GM12878 (cell line): ENCODE data around the gene SLC37A1. TPM values are rescaled to one million over a fixed set of nuclear protein-coding genes. Genes with fewer than 3 reads are reported as not detected.

Source experiments
- ATAC-seq: fragments of 200-7000 bp; cut with Tn5 transposase; 3 replicates; pipeline ENCODE4 v1.9.1; 2020; ENCODE audit warnings: mild to moderate bottlenecking, moderate library complexity
- BruUV-seq: library from RNA; stranded (reverse); fragments of 400-500 nt; replicated peaks from 2 replicates; lab custom pipeline; 2021; lab: Mats Ljungman, UMichigan
- CTCF ChIA-PET: fragments of 300-600 bp; sonication (Branson Sonifier 250); formaldehyde crosslinking; extraction: SDS; loops from one replicate; lab custom pipeline; 2021; ENCODE audit warnings: inconsistent platforms; lab: Yijun Ruan, JAX
- POLR2A ChIA-PET: fragments of 350-600 bp; formaldehyde crosslinking; extraction: SDS; loops from one replicate; lab custom pipeline; 2021; ENCODE audit warnings: inconsistent platforms; lab: Charles Lee
- RAD21 ChIA-PET: fragments of 300-600 bp; sonication (Branson Sonifier 250); formaldehyde crosslinking; loops from one replicate; lab custom pipeline; 2023; ENCODE audit warnings: antibody characterized with exemption; ENCODE audit not compliant: unreplicated experiment; lab: Charles Lee
- SMC1A ChIA-PET: fragments of 300-600 bp; sonication (Branson Sonifier 250); formaldehyde crosslinking; loops from one replicate; lab custom pipeline; 2023; ENCODE audit not compliant: unreplicated experiment, uncharacterized antibody; lab: Charles Lee
- DNase-seq: peaks from one replicate; pipeline ENCODE4 v3.0.0-alpha.2; 2011; ENCODE audit warnings: low read depth, low spot score
- FAIRE-seq: peaks from 3 replicates; lab custom pipeline; 2011; peaks lifted over from hg19 to GRCh38; lab: Jason Lieb, UNC
- H2AFZ ChIP-seq: 2 replicates; pipeline ENCODE4 v1.6.0; 2011; ENCODE audit warnings: low read depth, low read length, control low read depth; ENCODE audit not compliant: control insufficient read depth
- H3K27ac ChIP-seq: 2 replicates; pipeline ENCODE4 v1.5.1; 2011; ENCODE audit warnings: control low read depth; ENCODE audit not compliant: control insufficient read depth, insufficient read depth
- H3K27me3 ChIP-seq, 2 experiments: replicated peaks in 1 of 2; 2 replicates each; pipeline versions ENCODE4 v1.6.0 to v1.6.1; 2011; ENCODE audit warnings: low read length in 1 of 2; ENCODE audit not compliant: control insufficient read depth in 2 of 2, insufficient read depth in 2 of 2
- H3K36me3 ChIP-seq, 2 experiments: 2 replicates each; pipeline ENCODE4 v1.5.1; 2011; ENCODE audit warnings: low read length in 1 of 2; ENCODE audit not compliant: control insufficient read depth in 2 of 2, insufficient read depth in 2 of 2
- H3K4me1 ChIP-seq: 2 replicates; pipeline ENCODE4 v1.6.1; 2011; ENCODE audit warnings: mild to moderate bottlenecking, low read length, moderate library complexity, mixed read lengths; ENCODE audit not compliant: control insufficient read depth, insufficient read depth
- H3K4me2 ChIP-seq: 2 replicates; pipeline ENCODE4 v1.6.0; 2011; ENCODE audit warnings: control low read depth; ENCODE audit not compliant: control insufficient read depth, insufficient read depth
- H3K4me3 ChIP-seq: fragments of 200-600 bp; sonication (generic); 2 replicates; pipeline ENCODE4 v1.5.1; 2016
- H3K79me2 ChIP-seq: 2 replicates; pipeline ENCODE4 v1.6.0; 2011; ENCODE audit warnings: low read length; ENCODE audit not compliant: control insufficient read depth, insufficient read depth
- H3K9ac ChIP-seq: 2 replicates; pipeline ENCODE4 v1.8.0; 2011; ENCODE audit warnings: low read length, control low read depth, mixed read lengths; ENCODE audit not compliant: control insufficient read depth, insufficient read depth
- H3K9me3 ChIP-seq: replicated peaks from 3 replicates; pipeline ENCODE4 v1.5.1; 2011; ENCODE audit warnings: mild to moderate bottlenecking, low read length; ENCODE audit not compliant: control insufficient read depth, insufficient read depth
- H4K20me1 ChIP-seq: 2 replicates; pipeline ENCODE4 v1.6.0; 2011; ENCODE audit not compliant: control insufficient read depth, insufficient read depth
- ATF7 ChIP-seq: fragments of 450-650 bp; IDR thresholded peaks from 2 replicates; pipeline ENCODE4 v1.6.1; 2016; ENCODE audit warnings: low read depth, mild to moderate bottlenecking
- BCL3 ChIP-seq: IDR thresholded peaks from 2 replicates; pipeline ENCODE4 v1.6.1; 2011; ENCODE audit warnings: borderline replicate concordance, low read depth, mild to moderate bottlenecking, moderate library complexity, low read length; ENCODE audit not compliant: insufficient read depth, poor library complexity, severe bottlenecking
- CBX5 ChIP-seq: sonication (generic); IDR thresholded peaks from 2 replicates; pipeline ENCODE4 v1.6.1; 2016; ENCODE audit warnings: low read depth, moderate library complexity, mild to moderate bottlenecking, inconsistent platforms
- CHD1 ChIP-seq: IDR thresholded peaks from 2 replicates; pipeline ENCODE4 v1.6.1; 2012; ENCODE audit warnings: low read depth, low read length, improper control_type of control experiment
- FOXM1 ChIP-seq: IDR thresholded peaks from 2 replicates; pipeline ENCODE4 v1.6.1; 2012; ENCODE audit warnings: low read depth, mild to moderate bottlenecking, inconsistent platforms, low read length, moderate library complexity
- HDAC2 ChIP-seq: fragments of 200-600 bp; sonication (generic); IDR thresholded peaks from 2 replicates; pipeline ENCODE4 v1.6.1; 2017
- HDGF ChIP-seq: fragments of 450-650 bp; IDR thresholded peaks from 2 replicates; pipeline ENCODE4 v1.6.1; 2016; ENCODE audit warnings: antibody characterized with exemption
- MTA3 ChIP-seq: IDR thresholded peaks from 2 replicates; pipeline ENCODE4 v1.6.1; 2012; ENCODE audit warnings: low read length, inconsistent platforms, borderline replicate concordance
- MXI1 ChIP-seq: fragments of 150-350 bp; IDR thresholded peaks from 2 replicates; pipeline ENCODE4 v1.6.1; 2011; ENCODE audit warnings: low read depth, mild to moderate bottlenecking, inconsistent platforms, low read length, improper control_type of control experiment
- PKNOX1 ChIP-seq: fragments of 450-650 bp; IDR thresholded peaks from 2 replicates; pipeline ENCODE4 v1.6.1; 2016; ENCODE audit warnings: mild to moderate bottlenecking
- POLR2AphosphoS2 ChIP-seq: IDR thresholded peaks from 2 replicates; pipeline ENCODE4 v1.6.1; 2011; ENCODE audit warnings: low read depth, mild to moderate bottlenecking, low read length, improper control_type of control experiment, moderate library complexity
- RAD21 ChIP-seq: IDR thresholded peaks from 2 replicates; pipeline ENCODE4 v1.6.1; 2011; ENCODE audit warnings: mild to moderate bottlenecking, low read depth, low read length, moderate library complexity; ENCODE audit not compliant: insufficient read depth
- TBL1XR1 ChIP-seq: IDR thresholded peaks from 2 replicates; pipeline ENCODE4 v1.6.1; 2012; ENCODE audit warnings: low read depth, low read length, improper control_type of control experiment
- WGBS: methylation state at CpG from one replicate; pipeline ENCODE4 v1.1.6; 2016; ENCODE audit warnings: low lambda C conversion rate; ENCODE audit not compliant: insufficient replicate concordance, insufficient coverage; ENCODE audit errors: missing lambda C conversion rate; 5-methylcytosine and 5-hydroxymethylcytosine counted together
- in situ Hi-C: fragments of 300-500 bp; cut with MboI; formaldehyde crosslinking; loops from 9 replicates; pipeline ENCODE4 v1.14.3; 2018; ENCODE audit warnings: mixed read lengths
- intact Hi-C: fragments of 100-400 bp; cut with micrococcal nuclease; formaldehyde crosslinking; loops from one replicate; pipeline ENCODE4 v1.14.2; 2022; ENCODE audit not compliant: unreplicated experiment
- polyA plus RNA-seq, 11 experiments: library from polyadenylated mRNA; depleted of rRNA in 4 of 11; unstranded in 6 of 11; stranded (reverse) in 5 of 11; fragments of >200 nt; fragmentation: Nextera tagmentation in 4 of 11; fragmentation: Illumina TruSeq in 1 of 11; extraction: Ambion mirVana in 4 of 11; extraction: Trizol in 1 of 11; gene quantifications; 1 replicate in 1 of 11; 2 replicates in 10 of 11; pipeline versions ENCODE4 v1.2.1 to v1.2.3, GENCODE V29; 2011 to 2016; ENCODE audit warnings: inconsistent platforms in 2 of 11, missing spikeins in 2 of 11, low read depth in 1 of 11
- total RNA-seq, 4 experiments: library from RNA; depleted of rRNA in 3 of 4; stranded (reverse); fragments of >200 nt in 3 of 4; fragmentation: Illumina TruSeq in 1 of 4; extraction: Trizol in 1 of 4; gene quantifications; 2 replicates each; pipeline versions ENCODE4 v1.2.1 to v1.2.3, GENCODE V29; 2013 to 2021
- TF ChIP-seq, protein P1 (sequence below): fragments of 450-650 bp; IDR thresholded peaks from 2 replicates; pipeline ENCODE4 v1.6.1; 2017; ENCODE audit warnings: mild to moderate bottlenecking, moderate library complexity

Gene SLC37A1
- total and polyA plus RNA-seq, 10 of the 15 experiments (the other 5 are each of a cell fraction or from before 2014, with no cell fraction given) = 1.1 to 35.5 (median 24.4) TPM

DNA sequence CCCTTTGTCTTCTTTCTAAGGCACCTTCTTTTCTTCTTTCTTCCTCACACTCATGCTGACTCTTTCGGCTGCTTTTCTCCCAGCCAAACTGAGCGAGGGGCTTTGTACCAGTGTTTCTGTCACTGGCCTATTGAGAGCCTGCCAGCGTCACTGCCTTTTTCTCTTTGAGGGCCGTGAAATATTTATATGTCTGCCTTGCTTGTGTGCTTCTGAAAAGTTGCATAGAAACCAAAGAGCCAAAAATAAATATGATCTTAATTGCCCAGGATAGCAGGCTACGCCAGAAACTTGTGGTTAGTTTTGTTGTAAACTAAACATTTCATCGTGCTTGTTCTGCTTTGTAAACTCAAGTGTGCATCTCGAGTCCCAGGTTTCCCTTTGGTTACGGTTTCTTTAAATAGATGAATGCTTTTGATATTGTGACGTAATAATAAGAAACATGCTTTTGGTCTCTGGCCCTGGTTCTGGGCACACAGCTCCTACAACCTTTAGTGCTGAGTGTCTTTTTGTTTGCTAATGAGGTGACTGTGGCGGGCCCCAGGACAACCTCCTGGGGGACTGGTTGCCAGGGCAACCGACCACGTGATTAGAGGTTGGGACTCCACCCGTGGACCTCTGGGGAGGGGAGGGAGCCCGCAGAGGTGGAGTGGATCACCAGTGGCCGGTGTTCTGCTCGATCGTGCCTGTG is 10.8 kb downstream of the SLC37A1 start (continued):
- TF ChIP-seq POLR2AphosphoS2 = no peak; the same call in 1 of the 2 replicates

DNA sequence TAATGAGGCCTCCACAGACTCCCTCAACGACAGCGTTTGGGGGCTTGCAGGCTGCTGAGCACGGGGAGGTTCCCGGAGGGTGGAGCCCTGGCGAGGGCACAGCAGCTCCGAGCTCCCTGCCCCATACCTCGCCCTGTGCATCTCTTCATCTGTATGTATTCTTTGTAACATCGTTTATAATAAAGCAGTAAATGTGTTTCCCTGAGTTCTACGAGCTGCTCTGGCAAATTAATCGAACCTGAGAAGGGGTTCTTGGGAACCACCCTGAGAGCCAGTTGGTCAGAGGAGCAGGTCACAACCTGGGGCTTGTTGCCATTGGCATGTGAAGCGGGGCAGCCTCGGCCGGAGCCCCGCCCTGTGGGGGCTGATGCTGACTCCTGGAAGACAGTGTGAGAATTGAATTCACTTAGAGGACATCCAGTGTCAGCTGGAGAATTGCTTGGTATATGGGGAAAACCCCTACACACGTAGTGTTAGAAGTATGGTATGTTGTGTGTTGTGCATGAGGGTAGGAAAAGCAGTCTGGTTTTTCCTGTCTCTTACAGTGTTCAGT is 11.5 kb downstream of the SLC37A1 start:
- in situ Hi-C loops = no loop called here
- no peaks in the 10 kb centered on the region for H4K20me1 ChIP-seq
- BruUV-seq = no TSS peak
- ATAC-seq = peak; percentile 47
- 0 out of 2 replicates have a peak overlapping the region, but pooled peaks have one; percentile 13 for H3K9ac ChIP-seq
- peak overlapping the region; percentile 85 for H3K27ac ChIP-seq
- peaks cover 4% of the 10 kb centered on the region for H3K79me2 ChIP-seq
- peak overlapping the region; percentile 91 for H3K4me2 ChIP-seq
- FAIRE-seq = no peak
- no peaks in the 10 kb centered on the region for H3K27me3 ChIP-seq
- ChIA-PET SMC1A (interaction anchor here (1.3 to 10.8 kb wide), 6 partner anchors 10 to 63 kb away, joined by 5 to 132 read pairs (median 38); partner anchors contain the start of gene SLC37A1), CTCF (interaction anchor here (0.9 to 7.5 kb wide), 4 partner anchors 11 to 57 kb away, joined by 3 to 65 read pairs (median 28); no protein-coding TSS in a partner anchor), RAD21 (interaction anchor here (1.4 to 7.7 kb wide), 8 partner anchors 10 to 359 kb away, joined by 3 to 87 read pairs (median 18); partner anchors contain the start of gene SLC37A1), POLR2A (interaction anchor here (0.9 to 6.7 kb wide), 6 partner anchors 11 to 102 kb away, joined by 3 to 82 read pairs (median 16); partner anchors contain the start of gene SLC37A1)
- peaks cover 62% of the 10 kb centered on the region for H3K4me1 ChIP-seq
- no peak overlapping the region for H2AFZ ChIP-seq
- H3K4me3 ChIP-seq = peak overlapping the region; percentile 48; the same call in 1 of the 2 replicates
- 6% methylated on average over 15 of the region's 15 CpGs for WGBS
- peaks cover 4 to 14% of the 10 kb centered on the region in 2 experiments for H3K36me3 ChIP-seq
- DNase-seq = no peak
- intact Hi-C loops = no loop called here
- no peaks in the 10 kb centered on the region for H3K9me3 ChIP-seq
- TF ChIP-seq, protein P1, sequence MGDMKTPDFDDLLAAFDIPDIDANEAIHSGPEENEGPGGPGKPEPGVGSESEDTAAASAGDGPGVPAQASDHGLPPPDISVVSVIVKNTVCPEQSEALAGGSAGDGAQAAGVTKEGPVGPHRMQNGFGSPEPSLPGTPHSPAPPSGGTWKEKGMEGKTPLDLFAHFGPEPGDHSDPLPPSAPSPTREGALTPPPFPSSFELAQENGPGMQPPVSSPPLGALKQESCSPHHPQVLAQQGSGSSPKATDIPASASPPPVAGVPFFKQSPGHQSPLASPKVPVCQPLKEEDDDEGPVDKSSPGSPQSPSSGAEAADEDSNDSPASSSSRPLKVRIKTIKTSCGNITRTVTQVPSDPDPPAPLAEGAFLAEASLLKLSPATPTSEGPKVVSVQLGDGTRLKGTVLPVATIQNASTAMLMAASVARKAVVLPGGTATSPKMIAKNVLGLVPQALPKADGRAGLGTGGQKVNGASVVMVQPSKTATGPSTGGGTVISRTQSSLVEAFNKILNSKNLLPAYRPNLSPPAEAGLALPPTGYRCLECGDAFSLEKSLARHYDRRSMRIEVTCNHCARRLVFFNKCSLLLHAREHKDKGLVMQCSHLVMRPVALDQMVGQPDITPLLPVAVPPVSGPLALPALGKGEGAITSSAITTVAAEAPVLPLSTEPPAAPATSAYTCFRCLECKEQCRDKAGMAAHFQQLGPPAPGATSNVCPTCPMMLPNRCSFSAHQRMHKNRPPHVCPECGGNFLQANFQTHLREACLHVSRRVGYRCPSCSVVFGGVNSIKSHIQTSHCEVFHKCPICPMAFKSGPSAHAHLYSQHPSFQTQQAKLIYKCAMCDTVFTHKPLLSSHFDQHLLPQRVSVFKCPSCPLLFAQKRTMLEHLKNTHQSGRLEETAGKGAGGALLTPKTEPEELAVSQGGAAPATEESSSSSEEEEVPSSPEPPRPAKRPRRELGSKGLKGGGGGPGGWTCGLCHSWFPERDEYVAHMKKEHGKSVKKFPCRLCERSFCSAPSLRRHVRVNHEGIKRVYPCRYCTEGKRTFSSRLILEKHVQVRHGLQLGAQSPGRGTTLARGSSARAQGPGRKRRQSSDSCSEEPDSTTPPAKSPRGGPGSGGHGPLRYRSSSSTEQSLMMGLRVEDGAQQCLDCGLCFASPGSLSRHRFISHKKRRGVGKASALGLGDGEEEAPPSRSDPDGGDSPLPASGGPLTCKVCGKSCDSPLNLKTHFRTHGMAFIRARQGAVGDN = no peak
- TF ChIP-seq FOXM1 = 0 out of 2 replicates have a peak, but pooled peaks have one; percentile 5
- TF ChIP-seq ATF7 = no peak
- no peak for TF ChIP-seq RAD21
- TF ChIP-seq TBL1XR1 = no peak
- no peak for TF ChIP-seq CBX5
- peak; percentile 22; the same call in 1 of the 2 replicates for TF ChIP-seq MTA3
- TF ChIP-seq HDGF = peak; percentile 82; the same call in 1 of the 2 replicates
- no peak for TF ChIP-seq BCL3
- peak; percentile 21; the same call in 1 of the 2 replicates for TF ChIP-seq PKNOX1
- peak; percentile 4; the same call in 1 of the 2 replicates for TF ChIP-seq MXI1
- TF ChIP-seq HDAC2 = no peak
- 0 out of 2 replicates have a peak, but pooled peaks have one; percentile 27 for TF ChIP-seq CHD1
